Measurements from ENCODE around the gene ATP6V1B1. TPM values are rescaled to one million over a fixed set of nuclear protein-coding genes. Genes with fewer than 3 reads are reported as not detected.

The ATP6V1B1 gene
- total and polyA plus RNA-seq, 2 of the 13 experiments (the other 11 are each of a cell fraction or from before 2014, with no cell fraction given) = 0.58 to 1.6 TPM

DNA sequence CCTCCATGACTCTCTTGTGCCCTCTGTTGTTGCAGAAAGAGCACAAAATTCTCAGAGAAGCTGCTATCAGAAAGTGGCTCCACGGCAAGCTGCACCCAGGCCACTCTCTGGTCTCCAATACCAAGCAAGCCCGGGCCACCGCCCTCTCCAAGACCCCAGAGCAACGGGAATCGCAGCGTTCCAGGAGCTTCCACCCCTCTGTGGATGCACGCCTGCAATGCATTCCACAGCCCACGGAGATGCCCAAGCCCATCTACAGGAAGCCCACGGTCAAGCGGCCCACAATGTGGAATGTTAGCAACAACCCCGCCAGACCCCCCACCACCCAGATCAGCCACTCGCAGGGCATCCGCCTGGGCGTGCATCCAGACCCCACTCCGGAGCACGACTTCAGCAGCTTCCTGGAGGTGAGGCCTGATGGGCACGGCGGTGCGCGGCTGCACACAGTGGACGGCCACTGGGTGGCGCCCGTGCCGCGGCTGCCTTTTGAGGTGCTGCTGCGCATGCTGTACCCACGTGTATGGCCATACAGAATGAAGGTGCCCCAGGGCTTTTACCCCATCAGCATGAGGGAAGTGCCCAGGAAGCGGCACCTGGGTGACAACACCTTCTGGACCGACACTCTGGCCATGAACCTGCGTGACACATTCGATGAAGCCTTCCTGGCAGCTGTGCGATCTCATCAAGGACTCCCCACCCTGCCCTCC, 49.0 kb downstream of the ATP6V1B1 start:
- ChIA-PET POLR2A (no interaction called here), CTCF (ENCODE audit: low intra/inter-chr PET ratio, low total read pairs) (interaction anchor here (1.3 kb wide), 1 partner anchor 85 kb away, joined by 3 read pairs; no protein-coding TSS in a partner anchor)
- ATAC-seq (peak; percentile 75), DNase-seq (ENCODE audit: low spot score) (no peak), FAIRE-seq (no peak)
- Histone ChIP-seq H3K27me3 (ENCODE audit: control insufficient read depth in 1 of 2, insufficient read depth in 2 of 2, low read length in 2 of 2) (no peaks in the 10 kb centered on the region), H4K20me1 (ENCODE audit: insufficient read depth, low read length) (no peaks in the 10 kb centered on the region), H2AFZ (ENCODE audit: low read length) (no peak overlapping the region), H3K9ac (ENCODE audit: insufficient read depth, low read depth, low read length) (no peak overlapping the region), H3K79me2 (ENCODE audit: insufficient read depth, low read length) (no peaks in the 10 kb centered on the region), H3K4me2 (ENCODE audit: low read depth, low read length) (no peak overlapping the region), H3K4me3 (replicated peaks in 1 of 3; ENCODE audit: insufficient read depth in 1 of 3, low read depth in 2 of 3, low read length in 3 of 3) (no peak overlapping the region), H3K9me3 (ENCODE audit: low read length) (no peaks in the 10 kb centered on the region), H3K27ac (ENCODE audit: extremely low read length, insufficient read depth, low read length) (no peak overlapping the region), H3K36me3 (replicated peaks in 1 of 2; ENCODE audit: control insufficient read depth in 1 of 2, insufficient read depth in 2 of 2, low read length in 2 of 2) (peaks cover 30 to 34% of the 10 kb centered on the region in 2 experiments), H3K4me1 (ENCODE audit: insufficient read depth, low read length) (no peaks in the 10 kb centered on the region)
- 90% methylated on average over 29 of the region's 32 CpGs for WGBS (ENCODE audit: low lambda C conversion rate)
- in situ Hi-C loops (cut with HindIII; ENCODE audit: extremely low pct_ligation_motif_present, low pct_unique_long_range_greater_than_20kb) (no loop called here), intact Hi-C loops (cut with micrococcal nuclease; ENCODE audit: unreplicated experiment) (no loop called here)
- no TSS peak for BruUV-seq (replicated peaks)
- TF ChIP-seq, protein P1, sequence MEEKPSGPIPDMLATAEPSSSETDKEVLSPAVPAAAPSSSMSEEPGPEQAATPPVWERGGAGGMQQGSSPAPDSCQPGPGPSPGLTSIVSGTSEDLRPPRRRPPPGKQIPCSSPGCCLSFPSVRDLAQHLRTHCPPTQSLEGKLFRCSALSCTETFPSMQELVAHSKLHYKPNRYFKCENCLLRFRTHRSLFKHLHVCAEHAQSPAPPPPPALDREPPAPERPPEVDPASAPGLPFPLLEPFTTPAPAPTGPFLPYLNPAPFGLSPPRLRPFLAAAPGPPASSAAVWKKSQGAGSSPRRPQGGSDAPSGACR (CRISPR knock-in tag; IDR thresholded peaks at IDR 0.05) = no peak
- TF ChIP-seq, protein P2, sequence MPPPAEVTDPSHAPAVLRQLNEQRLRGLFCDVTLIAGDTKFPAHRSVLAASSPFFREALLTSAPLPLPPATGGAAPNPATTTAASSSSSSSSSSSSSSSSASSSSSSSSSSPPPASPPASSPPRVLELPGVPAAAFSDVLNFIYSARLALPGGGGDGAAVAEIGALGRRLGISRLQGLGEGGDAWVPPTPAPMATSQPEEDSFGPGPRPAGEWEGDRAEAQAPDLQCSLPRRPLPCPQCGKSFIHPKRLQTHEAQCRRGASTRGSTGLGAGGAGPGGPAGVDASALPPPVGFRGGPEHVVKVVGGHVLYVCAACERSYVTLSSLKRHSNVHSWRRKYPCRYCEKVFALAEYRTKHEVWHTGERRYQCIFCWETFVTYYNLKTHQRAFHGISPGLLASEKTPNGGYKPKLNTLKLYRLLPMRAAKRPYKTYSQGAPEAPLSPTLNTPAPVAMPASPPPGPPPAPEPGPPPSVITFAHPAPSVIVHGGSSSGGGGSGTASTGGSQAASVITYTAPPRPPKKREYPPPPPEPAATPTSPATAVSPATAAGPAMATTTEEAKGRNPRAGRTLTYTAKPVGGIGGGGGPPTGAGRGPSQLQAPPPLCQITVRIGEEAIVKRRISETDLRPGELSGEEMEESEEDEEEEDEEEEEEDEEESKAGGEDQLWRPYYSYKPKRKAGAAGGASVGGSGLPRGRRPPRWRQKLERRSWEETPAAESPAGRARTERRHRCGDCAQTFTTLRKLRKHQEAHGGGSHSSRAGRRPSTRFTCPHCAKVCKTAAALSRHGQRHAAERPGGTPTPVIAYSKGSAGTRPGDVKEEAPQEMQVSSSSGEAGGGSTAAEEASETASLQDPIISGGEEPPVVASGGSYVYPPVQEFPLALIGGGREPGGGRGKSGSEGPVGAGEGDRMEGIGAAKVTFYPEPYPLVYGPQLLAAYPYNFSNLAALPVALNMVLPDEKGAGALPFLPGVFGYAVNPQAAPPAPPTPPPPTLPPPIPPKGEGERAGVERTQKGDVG (CRISPR knock-in tag; IDR thresholded peaks at IDR 0.05; ENCODE audit: borderline replicate concordance) = peak; percentile 80; the same call in 1 of the 2 replicates
- TF ChIP-seq AGO2 (optimal IDR thresholded peaks at IDR 0.05; ENCODE audit: low read depth, low read length) (peak; percentile 80), SP4 (CRISPR knock-in tag; IDR thresholded peaks at IDR 0.05) (0 out of 2 replicates have a peak, but pooled peaks have one; percentile 16), CREM (IDR thresholded peaks at IDR 0.05) (no peak), CREM (CRISPR knock-in tag; IDR thresholded peaks at IDR 0.05) (no peak), NFKB2 (CRISPR knock-in tag; IDR thresholded peaks at IDR 0.05; ENCODE audit: borderline replicate concordance) (0 out of 2 replicates have a peak, but pooled peaks have one; percentile 30), RBFOX2 (IDR thresholded peaks at IDR 0.05; ENCODE audit: low read depth, low read length) (peak; percentile 52; the same call in 1 of the 2 replicates), HOXA3 (CRISPR knock-in tag; IDR thresholded peaks at IDR 0.05) (peak; percentile 82), ZNF678 (CRISPR knock-in tag; IDR thresholded peaks at IDR 0.05) (no peak), NFE2 (CRISPR knock-in tag; IDR thresholded peaks at IDR 0.05) (no peak), XRCC5 (optimal IDR thresholded peaks at IDR 0.05; ENCODE audit: low read length) (peak; percentile 82), AGO1 (IDR thresholded peaks at IDR 0.05; ENCODE audit: low read depth, low read length, poor library complexity, severe bottlenecking) (peak; percentile 29)
- TF ChIP-seq, protein P3, sequence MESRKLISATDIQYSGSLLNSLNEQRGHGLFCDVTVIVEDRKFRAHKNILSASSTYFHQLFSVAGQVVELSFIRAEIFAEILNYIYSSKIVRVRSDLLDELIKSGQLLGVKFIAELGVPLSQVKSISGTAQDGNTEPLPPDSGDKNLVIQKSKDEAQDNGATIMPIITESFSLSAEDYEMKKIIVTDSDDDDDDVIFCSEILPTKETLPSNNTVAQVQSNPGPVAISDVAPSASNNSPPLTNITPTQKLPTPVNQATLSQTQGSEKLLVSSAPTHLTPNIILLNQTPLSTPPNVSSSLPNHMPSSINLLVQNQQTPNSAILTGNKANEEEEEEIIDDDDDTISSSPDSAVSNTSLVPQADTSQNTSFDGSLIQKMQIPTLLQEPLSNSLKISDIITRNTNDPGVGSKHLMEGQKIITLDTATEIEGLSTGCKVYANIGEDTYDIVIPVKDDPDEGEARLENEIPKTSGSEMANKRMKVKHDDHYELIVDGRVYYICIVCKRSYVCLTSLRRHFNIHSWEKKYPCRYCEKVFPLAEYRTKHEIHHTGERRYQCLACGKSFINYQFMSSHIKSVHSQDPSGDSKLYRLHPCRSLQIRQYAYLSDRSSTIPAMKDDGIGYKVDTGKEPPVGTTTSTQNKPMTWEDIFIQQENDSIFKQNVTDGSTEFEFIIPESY (CRISPR knock-in tag; IDR thresholded peaks at IDR 0.05) = peak; percentile 100
- TF ChIP-seq, protein P4, sequence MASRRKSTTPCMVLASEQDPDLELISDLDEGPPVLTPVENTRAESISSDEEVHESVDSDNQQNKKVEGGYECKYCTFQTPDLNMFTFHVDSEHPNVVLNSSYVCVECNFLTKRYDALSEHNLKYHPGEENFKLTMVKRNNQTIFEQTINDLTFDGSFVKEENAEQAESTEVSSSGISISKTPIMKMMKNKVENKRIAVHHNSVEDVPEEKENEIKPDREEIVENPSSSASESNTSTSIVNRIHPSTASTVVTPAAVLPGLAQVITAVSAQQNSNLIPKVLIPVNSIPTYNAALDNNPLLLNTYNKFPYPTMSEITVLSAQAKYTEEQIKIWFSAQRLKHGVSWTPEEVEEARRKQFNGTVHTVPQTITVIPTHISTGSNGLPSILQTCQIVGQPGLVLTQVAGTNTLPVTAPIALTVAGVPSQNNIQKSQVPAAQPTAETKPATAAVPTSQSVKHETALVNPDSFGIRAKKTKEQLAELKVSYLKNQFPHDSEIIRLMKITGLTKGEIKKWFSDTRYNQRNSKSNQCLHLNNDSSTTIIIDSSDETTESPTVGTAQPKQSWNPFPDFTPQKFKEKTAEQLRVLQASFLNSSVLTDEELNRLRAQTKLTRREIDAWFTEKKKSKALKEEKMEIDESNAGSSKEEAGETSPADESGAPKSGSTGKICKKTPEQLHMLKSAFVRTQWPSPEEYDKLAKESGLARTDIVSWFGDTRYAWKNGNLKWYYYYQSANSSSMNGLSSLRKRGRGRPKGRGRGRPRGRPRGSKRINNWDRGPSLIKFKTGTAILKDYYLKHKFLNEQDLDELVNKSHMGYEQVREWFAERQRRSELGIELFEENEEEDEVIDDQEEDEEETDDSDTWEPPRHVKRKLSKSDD (CRISPR knock-in tag; IDR thresholded peaks at IDR 0.05; ENCODE audit: low read depth) = 0 out of 2 replicates have a peak, but pooled peaks have one; percentile 44

Measured in HepG2 (cell line).